ENCODE results near the gene ARHGEF28.

DNA sequence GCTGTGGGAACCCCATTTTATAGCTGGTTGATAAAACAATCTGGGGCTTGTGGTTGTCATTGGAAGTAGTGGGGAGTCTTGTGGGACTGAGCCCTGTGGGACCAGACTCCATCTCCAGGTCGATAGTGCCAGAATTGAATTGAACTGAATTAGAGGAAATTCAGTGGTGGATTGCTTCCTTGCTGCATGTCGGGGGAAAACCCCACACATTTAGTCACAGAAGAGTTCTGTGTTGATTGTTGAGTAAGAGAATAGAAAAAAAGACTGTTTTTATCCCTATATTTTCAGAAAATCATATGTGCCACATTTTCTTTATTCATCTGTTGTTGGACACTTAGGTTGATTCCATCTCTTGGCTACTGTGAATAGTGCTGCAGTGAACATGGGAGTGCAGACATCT, 209.7 kb downstream of the ARHGEF28 start:
- TF ChIP-seq, protein P1, sequence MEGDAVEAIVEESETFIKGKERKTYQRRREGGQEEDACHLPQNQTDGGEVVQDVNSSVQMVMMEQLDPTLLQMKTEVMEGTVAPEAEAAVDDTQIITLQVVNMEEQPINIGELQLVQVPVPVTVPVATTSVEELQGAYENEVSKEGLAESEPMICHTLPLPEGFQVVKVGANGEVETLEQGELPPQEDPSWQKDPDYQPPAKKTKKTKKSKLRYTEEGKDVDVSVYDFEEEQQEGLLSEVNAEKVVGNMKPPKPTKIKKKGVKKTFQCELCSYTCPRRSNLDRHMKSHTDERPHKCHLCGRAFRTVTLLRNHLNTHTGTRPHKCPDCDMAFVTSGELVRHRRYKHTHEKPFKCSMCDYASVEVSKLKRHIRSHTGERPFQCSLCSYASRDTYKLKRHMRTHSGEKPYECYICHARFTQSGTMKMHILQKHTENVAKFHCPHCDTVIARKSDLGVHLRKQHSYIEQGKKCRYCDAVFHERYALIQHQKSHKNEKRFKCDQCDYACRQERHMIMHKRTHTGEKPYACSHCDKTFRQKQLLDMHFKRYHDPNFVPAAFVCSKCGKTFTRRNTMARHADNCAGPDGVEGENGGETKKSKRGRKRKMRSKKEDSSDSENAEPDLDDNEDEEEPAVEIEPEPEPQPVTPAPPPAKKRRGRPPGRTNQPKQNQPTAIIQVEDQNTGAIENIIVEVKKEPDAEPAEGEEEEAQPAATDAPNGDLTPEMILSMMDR (conservative IDR thresholded peaks at IDR 0.05; ENCODE audit: low read depth, low read length): no peak
- no peak for TF ChIP-seq POLR2A (IDR thresholded peaks at IDR 0.05; ENCODE audit: low read depth, low read length)
- no peak for TF ChIP-seq FOS (IDR thresholded peaks at IDR 0.05; ENCODE audit: low read depth, low read length)
- no peak for TF ChIP-seq BHLHE40 (IDR thresholded peaks at IDR 0.05; ENCODE audit: low read depth, low read length)
- no peak for TF ChIP-seq SMC3 (IDR thresholded peaks at IDR 0.05; ENCODE audit: low read depth, low read length)
- TF ChIP-seq MXI1 (IDR thresholded peaks at IDR 0.05; ENCODE audit: borderline replicate concordance, low read depth, low read length): no peak
- TF ChIP-seq CEBPB (IDR thresholded peaks at IDR 0.05; ENCODE audit: low read depth, low read length): no peak
- TF ChIP-seq, protein P2, sequence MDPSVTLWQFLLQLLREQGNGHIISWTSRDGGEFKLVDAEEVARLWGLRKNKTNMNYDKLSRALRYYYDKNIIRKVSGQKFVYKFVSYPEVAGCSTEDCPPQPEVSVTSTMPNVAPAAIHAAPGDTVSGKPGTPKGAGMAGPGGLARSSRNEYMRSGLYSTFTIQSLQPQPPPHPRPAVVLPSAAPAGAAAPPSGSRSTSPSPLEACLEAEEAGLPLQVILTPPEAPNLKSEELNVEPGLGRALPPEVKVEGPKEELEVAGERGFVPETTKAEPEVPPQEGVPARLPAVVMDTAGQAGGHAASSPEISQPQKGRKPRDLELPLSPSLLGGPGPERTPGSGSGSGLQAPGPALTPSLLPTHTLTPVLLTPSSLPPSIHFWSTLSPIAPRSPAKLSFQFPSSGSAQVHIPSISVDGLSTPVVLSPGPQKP (IDR thresholded peaks at IDR 0.05; ENCODE audit: borderline replicate concordance, low read depth, low read length): no peak
- no peak for TF ChIP-seq CHD1 (IDR thresholded peaks at IDR 0.05; ENCODE audit: low read depth, low read length)
- no peak for TF ChIP-seq RAD21 (IDR thresholded peaks at IDR 0.05; ENCODE audit: low read length)
- TF ChIP-seq MAFK (IDR thresholded peaks at IDR 0.05; ENCODE audit: low read depth, low read length): no peak
